Measurements from ENCODE around the gene SMIM20. TPM values are rescaled to one million over a fixed set of nuclear protein-coding genes. Genes with fewer than 3 reads are reported as not detected.

SMIM20 gene
- total and polyA plus RNA-seq, 4 donors: 11.1 to 25.0 (median 20.4) TPM

- Histone ChIP-seq H3K36me3 (ENCODE audit: control insufficient read depth in 4 of 4, insufficient read depth in 3 of 4, low read depth in 1 of 4, low read length in 3 of 4) (no peaks in the 10 kb centered on the region), H3K27ac (ENCODE audit: low read depth in 1 of 2, low read length in 2 of 2) (no peak overlapping the region), H3K4me1 (ENCODE audit: control insufficient read depth in 4 of 4, insufficient read depth in 4 of 4, low read length in 3 of 4) (no peaks in the 10 kb centered on the region), H3K4me3 (ENCODE audit: low read depth in 1 of 3, low read length in 3 of 3) (no peak overlapping the region), H3K9ac (ENCODE audit: low read depth in 1 of 2, low read length in 2 of 2) (no peak overlapping the region), H3K9me3 (ENCODE audit: control insufficient read depth in 4 of 4, low read length in 3 of 4) (no peaks in the 10 kb centered on the region), H3K27me3 (ENCODE audit: control insufficient read depth in 4 of 4, insufficient read depth in 4 of 4, low read length in 3 of 4) (no peaks in the 10 kb centered on the region)
- 93% methylated on average over 1 of the region's 1 CpG for WGBS
- no peak for TF ChIP-seq FOXA2 (IDR thresholded peaks at IDR 0.05)
- no peak for TF ChIP-seq JUND (IDR thresholded peaks at IDR 0.05)
- TF ChIP-seq TAF1 (conservative IDR thresholded peaks at IDR 0.05): no peak
- no peak for TF ChIP-seq ZBTB33 (IDR thresholded peaks at IDR 0.05)
- TF ChIP-seq YY1 (IDR thresholded peaks at IDR 0.05): no peak
- TF ChIP-seq HNF4A (conservative IDR thresholded peaks at IDR 0.05): no peak
- TF ChIP-seq, protein P1, sequence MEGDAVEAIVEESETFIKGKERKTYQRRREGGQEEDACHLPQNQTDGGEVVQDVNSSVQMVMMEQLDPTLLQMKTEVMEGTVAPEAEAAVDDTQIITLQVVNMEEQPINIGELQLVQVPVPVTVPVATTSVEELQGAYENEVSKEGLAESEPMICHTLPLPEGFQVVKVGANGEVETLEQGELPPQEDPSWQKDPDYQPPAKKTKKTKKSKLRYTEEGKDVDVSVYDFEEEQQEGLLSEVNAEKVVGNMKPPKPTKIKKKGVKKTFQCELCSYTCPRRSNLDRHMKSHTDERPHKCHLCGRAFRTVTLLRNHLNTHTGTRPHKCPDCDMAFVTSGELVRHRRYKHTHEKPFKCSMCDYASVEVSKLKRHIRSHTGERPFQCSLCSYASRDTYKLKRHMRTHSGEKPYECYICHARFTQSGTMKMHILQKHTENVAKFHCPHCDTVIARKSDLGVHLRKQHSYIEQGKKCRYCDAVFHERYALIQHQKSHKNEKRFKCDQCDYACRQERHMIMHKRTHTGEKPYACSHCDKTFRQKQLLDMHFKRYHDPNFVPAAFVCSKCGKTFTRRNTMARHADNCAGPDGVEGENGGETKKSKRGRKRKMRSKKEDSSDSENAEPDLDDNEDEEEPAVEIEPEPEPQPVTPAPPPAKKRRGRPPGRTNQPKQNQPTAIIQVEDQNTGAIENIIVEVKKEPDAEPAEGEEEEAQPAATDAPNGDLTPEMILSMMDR (IDR thresholded peaks at IDR 0.05; ENCODE audit: low read depth, low read length, missing input control): no peak
- TF ChIP-seq EGR1 (IDR thresholded peaks at IDR 0.05; ENCODE audit: low read depth in 2 of 2): no peak
- DNase-seq (ENCODE audit: low spot score): no peak
Observed at GRCh38 chr4:25956260-25956659, 42.2 kb downstream of the SMIM20 start.

- no peak for DNase-seq (ENCODE audit: low spot score)
- Histone ChIP-seq H3K9me3 (ENCODE audit: control insufficient read depth in 4 of 4, low read length in 3 of 4) (no peaks in the 10 kb centered on the region), H3K27ac (ENCODE audit: low read depth in 1 of 2, low read length in 2 of 2) (no peak overlapping the region), H3K4me1 (ENCODE audit: control insufficient read depth in 4 of 4, insufficient read depth in 4 of 4, low read length in 3 of 4) (no peaks in the 10 kb centered on the region), H3K4me3 (ENCODE audit: low read depth in 1 of 3, low read length in 3 of 3) (no peak overlapping the region), H3K27me3 (ENCODE audit: control insufficient read depth in 4 of 4, insufficient read depth in 4 of 4, low read length in 3 of 4) (no peaks in the 10 kb centered on the region), H3K9ac (ENCODE audit: low read depth in 1 of 2, low read length in 2 of 2) (no peak overlapping the region), H3K36me3 (ENCODE audit: control insufficient read depth in 4 of 4, insufficient read depth in 3 of 4, low read depth in 1 of 4, low read length in 3 of 4) (no peaks in the 10 kb centered on the region)
- TF ChIP-seq, protein P2, sequence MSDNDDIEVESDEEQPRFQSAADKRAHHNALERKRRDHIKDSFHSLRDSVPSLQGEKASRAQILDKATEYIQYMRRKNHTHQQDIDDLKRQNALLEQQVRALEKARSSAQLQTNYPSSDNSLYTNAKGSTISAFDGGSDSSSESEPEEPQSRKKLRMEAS (IDR thresholded peaks at IDR 0.05): no peak
- TF ChIP-seq FOXA2 (IDR thresholded peaks at IDR 0.05): no peak
- TF ChIP-seq HNF4A (conservative IDR thresholded peaks at IDR 0.05): no peak
- no peak for TF ChIP-seq EGR1 (IDR thresholded peaks at IDR 0.05; ENCODE audit: low read depth in 2 of 2)
- no peak for TF ChIP-seq YY1 (IDR thresholded peaks at IDR 0.05)
- TF ChIP-seq HNF4G (IDR thresholded peaks at IDR 0.05): no peak
- TF ChIP-seq TAF1 (conservative IDR thresholded peaks at IDR 0.05): no peak
- TF ChIP-seq ATF3 (IDR thresholded peaks at IDR 0.05): no peak
- no peak for TF ChIP-seq RAD21 (IDR thresholded peaks at IDR 0.05)
- no peak for TF ChIP-seq REST (IDR thresholded peaks at IDR 0.05)
- TF ChIP-seq FOXA1 (IDR thresholded peaks at IDR 0.05): no peak
- no peak for TF ChIP-seq ZBTB33 (IDR thresholded peaks at IDR 0.05)
- TF ChIP-seq SP1 (IDR thresholded peaks at IDR 0.05): no peak
- 93% methylated on average over 8 of the region's 8 CpGs for WGBS
Observed at GRCh38 chr4:25958110-25958509, 44.1 kb downstream of the SMIM20 start.

Data from liver (tissue), 9 donors.